ENCODE data around the gene ENKUR.

The ENKUR gene

GRCh38 chr10:24935504-24936292 is 80.3 kb downstream of the ENKUR start:
- no peaks in the 10 kb centered on the region for H3K4me1 ChIP-seq (ENCODE audit: control insufficient read depth, low read depth, low read length)
- H3K9me3 ChIP-seq (ENCODE audit: control insufficient read depth, low read depth, low read length), result no peaks in the 10 kb centered on the region
- H3K27ac ChIP-seq (ENCODE audit: low read length), result no peak overlapping the region
- H3K36me3 ChIP-seq (ENCODE audit: control insufficient read depth, low read depth, low read length), result no peaks in the 10 kb centered on the region
- no peak overlapping the region for H3K9ac ChIP-seq (ENCODE audit: low read length)
- H3K27me3 ChIP-seq (ENCODE audit: control insufficient read depth, insufficient read depth, low read length), result no peaks in the 10 kb centered on the region
- no peak overlapping the region for H3K4me3 ChIP-seq (ENCODE audit: low read length)
